Stimulated activated CD8-positive, alpha-beta memory T cell treated with anti-CD3 and anti-CD28 coated beads, Interleukin-7, amount 100 ng/mL, for 4 hours (primary cell): ENCODE data around the gene TAPBPL.
"Not testable (repeated sequence)": the region's sequence is repeated elsewhere in the genome, so short reads cannot be mapped to it uniquely, and the experiment has no call there.

Experiments
- DNase-seq, 2 donors: peaks; one replicate each; pipeline ENCODE4 v3.0.0-alpha.2; 2020; ENCODE audit warnings: low read depth in 2 of 2

TAPBPL gene

GRCh38 chr12:6462234-6462995, 10.6 kb downstream of the TAPBPL start:
- DNase-seq: no peak

- DNase-seq: no peak
Observed at GRCh38 chr12:6463216-6463615, 11.4 kb downstream of the TAPBPL start.

- no peak for DNase-seq
Observed at GRCh38 chr12:6463858-6464257, 12.0 kb downstream of the TAPBPL start.

DNA sequence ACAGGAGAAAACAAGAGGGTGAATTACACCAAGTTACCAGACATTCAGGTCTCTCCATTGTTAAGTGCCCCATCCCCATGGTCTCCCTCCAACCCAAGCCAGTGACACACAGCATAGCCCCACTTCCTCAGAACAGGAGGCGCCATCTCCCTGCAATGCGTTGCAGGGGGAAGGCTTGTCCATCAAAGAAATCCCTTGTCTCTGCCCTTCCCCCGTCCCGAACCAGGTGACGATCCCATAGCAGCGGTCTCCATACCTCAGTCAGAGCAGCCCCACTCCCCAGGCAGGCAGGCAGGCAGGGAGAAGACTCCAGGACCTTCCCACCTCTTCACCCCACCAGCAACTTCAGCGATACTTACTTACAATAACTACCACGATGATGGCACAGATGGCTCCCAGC, 12.7 kb downstream of the TAPBPL start:
- DNase-seq: no peak

DNA sequence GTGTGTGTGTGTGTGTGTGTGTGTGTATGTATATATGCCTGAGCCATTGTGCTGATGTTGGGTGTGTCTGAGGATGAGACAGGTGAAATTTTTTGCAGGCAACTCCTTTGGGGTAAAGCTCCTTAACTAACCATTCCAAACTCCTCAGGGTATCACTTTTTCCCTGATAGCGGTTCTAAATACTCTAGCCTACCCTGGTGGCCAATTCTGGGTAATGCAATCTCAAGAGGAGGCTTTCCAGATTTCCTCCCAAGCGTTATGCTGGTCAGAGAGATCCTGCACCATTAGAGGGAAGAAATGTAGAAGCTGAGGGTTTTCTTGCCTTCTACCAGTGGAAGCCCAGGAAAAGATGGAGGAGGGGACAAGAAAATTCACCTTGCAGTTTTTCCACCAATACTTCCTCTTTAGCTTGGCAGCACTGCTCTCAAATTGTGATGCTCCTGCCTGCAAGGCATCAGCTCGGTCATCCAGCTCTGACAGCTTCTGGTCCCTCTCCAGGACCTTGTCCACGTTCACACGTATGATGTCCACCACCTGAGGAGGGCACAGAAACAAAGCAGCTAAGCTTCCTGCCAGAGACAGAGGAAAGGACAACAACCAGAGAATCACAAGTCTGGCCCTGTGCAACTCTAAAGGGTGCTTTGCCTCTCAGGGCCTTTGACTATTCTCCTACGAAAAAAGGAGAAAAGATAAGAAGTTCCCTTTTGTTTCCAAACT, 13.8 kb downstream of the TAPBPL start:
- no peak for DNase-seq

DNA sequence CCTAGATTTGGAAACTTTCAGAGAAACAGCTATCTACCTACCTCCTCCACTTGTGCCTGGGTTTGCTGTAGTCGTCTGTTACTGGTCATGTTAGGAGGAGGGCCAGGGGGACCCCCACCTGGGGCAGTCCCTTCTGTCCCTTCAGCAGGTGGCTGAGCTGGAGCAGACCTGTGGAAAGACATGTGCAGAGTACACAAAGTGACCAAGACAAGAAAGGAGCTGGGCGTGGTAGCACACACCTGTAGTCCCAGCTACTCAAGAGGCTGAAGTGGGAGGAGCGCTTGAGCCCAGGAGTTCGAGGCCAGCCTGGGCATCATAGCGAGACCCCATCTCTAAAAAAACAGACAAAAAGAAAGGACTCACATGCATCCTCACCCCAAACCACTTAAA, 14.3 kb downstream of the TAPBPL start:
- no peak for DNase-seq

- not testable (repeated sequence) for DNase-seq
Observed at GRCh38 chr12:6466751-6467150, 14.9 kb downstream of the TAPBPL start.

GRCh38 chr12:6467571-6468282, 15.9 kb downstream of the TAPBPL start:
- DNase-seq: not testable (repeated sequence)

DNA sequence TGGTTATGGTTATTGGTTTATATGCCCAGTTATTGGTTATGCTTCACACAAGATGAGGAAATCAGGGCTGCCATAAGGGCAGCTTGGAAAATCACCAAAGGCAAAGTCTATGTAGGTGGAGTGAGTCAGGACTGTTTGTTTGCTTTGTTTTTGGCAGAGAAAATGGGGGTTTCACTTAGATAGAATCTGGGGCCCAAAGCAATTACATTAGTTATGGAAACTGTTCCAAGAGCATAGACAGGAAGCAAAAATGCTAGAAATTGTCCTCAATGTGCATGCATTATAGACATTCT, 16.4 kb downstream of the TAPBPL start:
- DNase-seq: no peak

- no peak for DNase-seq
Observed at GRCh38 chr12:6469092-6469491, 17.2 kb downstream of the TAPBPL start.

DNA sequence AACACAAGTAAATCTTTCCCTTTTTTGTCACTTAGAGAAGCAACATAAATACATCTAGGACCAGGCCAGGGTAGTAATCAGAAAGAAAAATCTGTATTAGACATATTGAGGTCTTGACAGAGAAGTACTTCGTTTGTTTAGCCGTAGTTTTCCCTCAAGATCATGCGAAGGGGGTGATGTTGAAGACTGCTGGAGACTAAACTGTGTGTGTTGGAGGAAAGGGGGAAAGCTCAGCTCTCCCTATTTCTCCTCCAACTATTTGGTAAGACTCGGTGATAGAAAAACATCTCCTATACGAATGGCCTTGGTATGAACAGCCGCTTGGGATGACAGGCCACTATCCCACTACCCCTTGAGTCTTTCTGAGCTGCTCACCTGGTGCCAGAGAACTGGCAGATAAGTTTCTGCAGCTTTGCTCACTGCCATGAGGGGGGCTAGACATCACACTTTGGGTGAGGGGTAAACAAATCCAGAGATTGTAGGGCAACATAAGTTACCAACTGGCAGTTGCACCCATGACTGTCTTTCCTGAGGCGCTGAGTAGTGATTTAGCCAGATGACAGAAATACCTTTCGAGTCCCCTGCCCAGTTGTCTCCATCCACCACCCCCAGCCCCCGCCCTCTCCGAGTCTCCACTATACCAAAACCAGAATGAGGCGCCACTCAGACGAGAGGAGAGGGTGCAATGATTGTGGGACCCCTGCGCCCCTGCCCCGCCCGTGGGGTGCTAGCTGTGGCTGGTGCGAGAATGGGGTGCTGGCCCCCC, 17.9 kb downstream of the TAPBPL start:
- DNase-seq: no peak

GRCh38 chr12:6470375-6471163, 18.7 kb downstream of the TAPBPL start, which contains the start of gene VAMP1:
Gene VAMP1, minus strand, starts transcription at chr12:6470677. Its CDS starts 146 bp downstream, at chr12:6470531.
- DNase-seq: peak; percentile 92 to 95

DNA sequence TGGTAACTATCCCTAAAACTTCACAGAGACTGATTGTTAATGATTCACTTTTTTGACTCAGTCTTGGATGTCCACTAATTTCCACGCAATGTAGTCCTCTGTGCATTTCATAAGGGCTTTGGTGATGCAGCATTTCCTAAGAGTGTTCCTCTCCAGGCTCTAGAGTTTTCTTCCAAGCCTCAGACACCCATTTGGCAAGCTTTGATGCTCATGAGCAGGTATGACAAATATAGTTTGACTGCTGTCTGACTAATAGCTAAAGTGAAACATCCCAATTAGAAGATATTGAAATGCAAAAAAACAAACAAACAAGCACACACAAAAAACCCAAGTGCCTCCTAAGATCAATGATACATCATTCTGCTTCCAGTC, 20.1 kb downstream of the TAPBPL start:
- DNase-seq: no peak

DNA sequence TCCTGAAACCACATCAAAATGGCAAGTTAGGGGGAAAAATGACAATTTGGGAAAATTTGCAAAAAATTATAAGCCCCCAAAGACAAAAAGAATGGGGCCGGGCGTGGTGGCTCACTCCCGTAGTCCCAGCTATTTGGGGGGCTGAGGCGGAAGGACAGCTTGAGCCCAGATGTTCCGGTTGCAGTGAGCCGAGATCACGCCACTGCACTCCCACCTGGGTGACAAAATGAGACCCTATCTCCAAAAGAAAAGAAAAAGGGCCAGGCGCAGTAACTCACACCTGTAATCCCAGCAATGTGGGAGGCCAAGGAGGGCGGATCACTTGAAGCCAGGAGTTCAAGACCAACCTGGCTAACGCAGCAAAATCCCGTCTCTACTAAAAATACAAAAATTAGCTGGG, 20.6 kb downstream of the TAPBPL start:
- no peak for DNase-seq

- not testable (repeated sequence) for DNase-seq
Observed at GRCh38 chr12:6475233-6475975, 23.6 kb downstream of the TAPBPL start.

DNA sequence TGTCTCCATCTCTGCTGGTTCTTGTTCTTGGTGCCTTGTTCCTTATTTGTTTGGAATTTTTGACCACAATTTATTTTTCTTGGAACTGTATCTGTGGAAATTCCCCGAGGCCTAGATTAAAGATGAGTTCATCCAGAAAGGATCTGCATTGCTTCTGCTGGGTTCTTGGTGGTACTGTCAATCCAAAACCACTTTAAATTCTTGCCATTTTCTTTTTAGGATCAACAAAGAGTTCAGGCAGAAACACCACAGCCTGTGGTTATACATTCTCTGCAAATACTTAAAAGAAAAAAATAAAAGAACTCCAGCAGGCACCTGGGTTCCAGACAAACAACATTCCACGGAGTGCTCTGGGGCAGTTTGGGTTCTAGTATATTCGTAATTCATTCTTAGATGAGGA, 24.6 kb downstream of the TAPBPL start:
- DNase-seq: no peak

DNA sequence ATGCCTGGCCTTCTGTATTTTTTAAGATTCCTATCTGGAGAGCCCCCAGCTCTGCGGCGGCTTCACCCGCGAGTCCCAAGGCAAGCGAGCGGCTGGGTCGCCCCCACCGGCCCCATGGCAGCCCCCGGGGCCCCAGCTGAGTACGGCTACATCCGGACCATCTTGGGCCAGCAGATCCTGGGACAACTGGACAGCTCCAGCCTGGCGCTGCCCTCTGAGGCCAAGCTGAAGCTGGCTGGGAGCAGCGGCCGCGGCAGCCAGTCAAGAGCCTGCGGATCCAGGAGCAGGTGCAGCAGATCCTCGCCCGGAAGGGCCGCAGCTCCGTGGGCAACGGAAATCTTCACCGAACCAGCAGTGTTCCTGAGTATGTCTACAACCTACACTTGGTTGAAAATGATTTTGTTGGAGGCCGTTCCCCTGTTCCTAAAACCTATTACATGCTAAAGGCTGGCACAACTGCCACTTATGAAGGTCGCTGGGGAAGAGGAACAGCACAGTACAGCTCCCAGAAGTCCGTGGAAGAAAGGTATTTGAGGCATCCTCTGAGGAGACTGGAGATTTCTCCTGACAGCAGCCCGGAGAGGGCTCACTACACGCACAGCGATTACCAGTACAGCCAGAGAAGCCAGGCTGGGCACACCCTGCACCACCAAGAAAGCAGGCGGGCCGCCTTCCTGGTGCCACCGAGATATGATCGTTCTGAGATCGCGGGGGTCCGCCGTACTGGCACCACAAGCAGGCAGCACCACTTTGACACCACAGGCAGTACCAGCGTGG, 25.9 kb downstream of the TAPBPL start:
- DNase-seq: not testable (repeated sequence)

DNA sequence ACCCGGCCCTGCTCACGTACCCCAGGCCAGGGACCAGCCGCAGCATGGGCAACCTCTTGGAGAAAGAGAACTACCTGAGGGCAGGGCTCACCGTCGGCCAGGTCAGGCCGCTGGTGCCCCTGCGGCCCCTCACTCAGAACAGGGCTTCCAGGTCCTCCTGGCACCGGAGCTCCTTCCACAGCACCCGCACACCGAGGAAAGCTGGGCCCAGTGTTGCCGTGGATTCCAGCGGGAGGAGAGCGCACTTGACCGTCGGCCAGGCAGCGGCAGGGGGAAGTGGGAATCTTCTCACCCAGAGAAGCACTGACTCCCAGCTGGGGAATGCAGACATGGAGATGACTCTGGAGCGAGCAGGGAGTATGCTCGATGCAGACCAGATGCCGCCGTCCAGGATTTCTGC, 26.6 kb downstream of the TAPBPL start:
- DNase-seq: no peak

- DNase-seq: no peak
Observed at GRCh38 chr12:6488240-6488639, 36.4 kb downstream of the TAPBPL start.

- DNase-seq: no peak
Observed at GRCh38 chr12:6489449-6489848, 37.6 kb downstream of the TAPBPL start.
